GM12878 (cell line): ENCODE results near the gene NLN. TPM values are rescaled to one million over a fixed set of nuclear protein-coding genes. Genes with fewer than 3 reads are reported as not detected.

Experiments
- ATAC-seq: fragments of 200-7000 bp; cut with Tn5 transposase; 3 replicates; pipeline ENCODE4 v1.9.1; 2020; ENCODE audit warnings: mild to moderate bottlenecking, moderate library complexity
- BruUV-seq: library from RNA; stranded (reverse); fragments of 400-500 nt; replicated peaks from 2 replicates; lab custom pipeline; 2021; lab: Mats Ljungman, UMichigan
- CTCF ChIA-PET: fragments of 300-600 bp; sonication (Branson Sonifier 250); formaldehyde crosslinking; extraction: SDS; loops from one replicate; lab custom pipeline; 2021; ENCODE audit warnings: inconsistent platforms; lab: Yijun Ruan, JAX
- POLR2A ChIA-PET: fragments of 350-600 bp; formaldehyde crosslinking; extraction: SDS; loops from one replicate; lab custom pipeline; 2021; ENCODE audit warnings: inconsistent platforms; lab: Charles Lee
- RAD21 ChIA-PET: fragments of 300-600 bp; sonication (Branson Sonifier 250); formaldehyde crosslinking; loops from one replicate; lab custom pipeline; 2023; ENCODE audit warnings: antibody characterized with exemption; ENCODE audit not compliant: unreplicated experiment; lab: Charles Lee
- SMC1A ChIA-PET: fragments of 300-600 bp; sonication (Branson Sonifier 250); formaldehyde crosslinking; loops from one replicate; lab custom pipeline; 2023; ENCODE audit not compliant: unreplicated experiment, uncharacterized antibody; lab: Charles Lee
- DNase-seq: peaks from one replicate; pipeline ENCODE4 v3.0.0-alpha.2; 2011; ENCODE audit warnings: low read depth, low spot score
- FAIRE-seq: peaks from 3 replicates; lab custom pipeline; 2011; peaks lifted over from hg19 to GRCh38; lab: Jason Lieb, UNC
- H2AFZ ChIP-seq: 2 replicates; pipeline ENCODE4 v1.6.0; 2011; ENCODE audit warnings: low read depth, low read length, control low read depth; ENCODE audit not compliant: control insufficient read depth
- H3K27ac ChIP-seq: 2 replicates; pipeline ENCODE4 v1.5.1; 2011; ENCODE audit warnings: control low read depth; ENCODE audit not compliant: control insufficient read depth, insufficient read depth
- H3K27me3 ChIP-seq, 2 experiments: replicated peaks in 1 of 2; 2 replicates each; pipeline versions ENCODE4 v1.6.0 to v1.6.1; 2011; ENCODE audit warnings: low read length in 1 of 2; ENCODE audit not compliant: control insufficient read depth in 2 of 2, insufficient read depth in 2 of 2
- H3K36me3 ChIP-seq, 2 experiments: 2 replicates each; pipeline ENCODE4 v1.5.1; 2011; ENCODE audit warnings: low read length in 1 of 2; ENCODE audit not compliant: control insufficient read depth in 2 of 2, insufficient read depth in 2 of 2
- H3K4me1 ChIP-seq: 2 replicates; pipeline ENCODE4 v1.6.1; 2011; ENCODE audit warnings: mild to moderate bottlenecking, low read length, moderate library complexity, mixed read lengths; ENCODE audit not compliant: control insufficient read depth, insufficient read depth
- H3K4me2 ChIP-seq: 2 replicates; pipeline ENCODE4 v1.6.0; 2011; ENCODE audit warnings: control low read depth; ENCODE audit not compliant: control insufficient read depth, insufficient read depth
- H3K4me3 ChIP-seq: fragments of 200-600 bp; sonication (generic); 2 replicates; pipeline ENCODE4 v1.5.1; 2016
- H3K79me2 ChIP-seq: 2 replicates; pipeline ENCODE4 v1.6.0; 2011; ENCODE audit warnings: low read length; ENCODE audit not compliant: control insufficient read depth, insufficient read depth
- H3K9ac ChIP-seq: 2 replicates; pipeline ENCODE4 v1.8.0; 2011; ENCODE audit warnings: low read length, control low read depth, mixed read lengths; ENCODE audit not compliant: control insufficient read depth, insufficient read depth
- H3K9me3 ChIP-seq: replicated peaks from 3 replicates; pipeline ENCODE4 v1.5.1; 2011; ENCODE audit warnings: mild to moderate bottlenecking, low read length; ENCODE audit not compliant: control insufficient read depth, insufficient read depth
- H4K20me1 ChIP-seq: 2 replicates; pipeline ENCODE4 v1.6.0; 2011; ENCODE audit not compliant: control insufficient read depth, insufficient read depth
- CBFB ChIP-seq: IDR thresholded peaks from 2 replicates; pipeline ENCODE4 v1.6.1; 2016; ENCODE audit warnings: antibody characterized with exemption, low read depth
- CREM ChIP-seq: IDR thresholded peaks from 2 replicates; pipeline ENCODE4 v1.6.1; 2014; ENCODE audit warnings: antibody characterized with exemption, low read depth
- FOXK2 ChIP-seq: fragments of 450-650 bp; IDR thresholded peaks from 2 replicates; pipeline ENCODE4 v1.6.1; 2017; ENCODE audit warnings: mild to moderate bottlenecking, moderate library complexity
- HCFC1 ChIP-seq: fragments of 150-350 bp; IDR thresholded peaks from 2 replicates; pipeline ENCODE4 v1.6.1; 2014; ENCODE audit warnings: low read length
- HDAC2 ChIP-seq: fragments of 200-600 bp; sonication (generic); IDR thresholded peaks from 2 replicates; pipeline ENCODE4 v1.6.1; 2017
- IRF4 ChIP-seq: IDR thresholded peaks from 2 replicates; pipeline ENCODE4 v1.6.1; 2011; ENCODE audit warnings: low read depth, low read length
- KAT2A ChIP-seq: conservative IDR thresholded peaks from 2 replicates; pipeline ENCODE4 v1.6.1; 2011; ENCODE audit warnings: low read depth, low read length; ENCODE audit not compliant: control insufficient read depth
- KLF5 ChIP-seq: fragments of 450-650 bp; IDR thresholded peaks from 2 replicates; pipeline ENCODE4 v1.6.1; 2014; ENCODE audit warnings: mild to moderate bottlenecking; ENCODE audit not compliant: partially characterized antibody
- NFYB ChIP-seq: IDR thresholded peaks from 2 replicates; pipeline ENCODE4 v1.6.1; 2011; ENCODE audit warnings: low read depth, mild to moderate bottlenecking, low read length, improper control_type of control experiment, moderate library complexity; ENCODE audit not compliant: insufficient read depth
- NR2F1 ChIP-seq: fragments of 450-650 bp; conservative IDR thresholded peaks from 2 replicates; pipeline ENCODE4 v1.6.1; 2017; ENCODE audit warnings: mild to moderate bottlenecking
- POLR2AphosphoS2 ChIP-seq: IDR thresholded peaks from 2 replicates; pipeline ENCODE4 v1.6.1; 2011; ENCODE audit warnings: low read depth, mild to moderate bottlenecking, low read length, improper control_type of control experiment, moderate library complexity
- RAD21 ChIP-seq: IDR thresholded peaks from 2 replicates; pipeline ENCODE4 v1.6.1; 2011; ENCODE audit warnings: mild to moderate bottlenecking, low read depth, low read length, moderate library complexity; ENCODE audit not compliant: insufficient read depth
- RFX5 ChIP-seq: IDR thresholded peaks from 2 replicates; pipeline ENCODE4 v1.6.1; 2011; ENCODE audit warnings: low read depth, low read length, improper control_type of control experiment
- SMC3 ChIP-seq: IDR thresholded peaks from 2 replicates; pipeline ENCODE4 v1.6.1; 2011; ENCODE audit warnings: low read length, improper control_type of control experiment, borderline replicate concordance
- SRF ChIP-seq, 2 experiments: IDR thresholded peaks; 2 replicates each; pipeline ENCODE4 v1.6.1; 2011; ENCODE audit warnings: low read depth in 2 of 2, low read length in 2 of 2, mild to moderate bottlenecking in 1 of 2, moderate library complexity in 1 of 2
- ZBED1 ChIP-seq: IDR thresholded peaks from 2 replicates; pipeline ENCODE4 v1.6.1; 2016; ENCODE audit warnings: borderline replicate concordance
- ZBTB4 ChIP-seq: fragments of 450-650 bp; formaldehyde crosslinking; IDR thresholded peaks from 2 replicates; pipeline ENCODE4 v1.4.0; 2022; ENCODE audit warnings: mild to moderate bottlenecking, moderate library complexity
- WGBS: methylation state at CpG from one replicate; pipeline ENCODE4 v1.1.6; 2016; ENCODE audit warnings: low lambda C conversion rate; ENCODE audit not compliant: insufficient replicate concordance, insufficient coverage; ENCODE audit errors: missing lambda C conversion rate; 5-methylcytosine and 5-hydroxymethylcytosine counted together
- in situ Hi-C: fragments of 300-500 bp; cut with MboI; formaldehyde crosslinking; loops from 9 replicates; pipeline ENCODE4 v1.14.3; 2018; ENCODE audit warnings: mixed read lengths
- intact Hi-C: fragments of 100-400 bp; cut with micrococcal nuclease; formaldehyde crosslinking; loops from one replicate; pipeline ENCODE4 v1.14.2; 2022; ENCODE audit not compliant: unreplicated experiment
- polyA plus RNA-seq, 11 experiments: library from polyadenylated mRNA; depleted of rRNA in 4 of 11; unstranded in 6 of 11; stranded (reverse) in 5 of 11; fragments of >200 nt; fragmentation: Nextera tagmentation in 4 of 11; fragmentation: Illumina TruSeq in 1 of 11; extraction: Ambion mirVana in 4 of 11; extraction: Trizol in 1 of 11; gene quantifications; 1 replicate in 1 of 11; 2 replicates in 10 of 11; pipeline versions ENCODE4 v1.2.1 to v1.2.3, GENCODE V29; 2011 to 2016; ENCODE audit warnings: inconsistent platforms in 2 of 11, missing spikeins in 2 of 11, low read depth in 1 of 11
- total RNA-seq, 4 experiments: library from RNA; depleted of rRNA in 3 of 4; stranded (reverse); fragments of >200 nt in 3 of 4; fragmentation: Illumina TruSeq in 1 of 4; extraction: Trizol in 1 of 4; gene quantifications; 2 replicates each; pipeline versions ENCODE4 v1.2.1 to v1.2.3, GENCODE V29; 2013 to 2021
- TF ChIP-seq, protein P1 (sequence below): fragments of 450-650 bp; IDR thresholded peaks from 2 replicates; pipeline ENCODE4 v1.6.1; 2016; ENCODE audit warnings: mild to moderate bottlenecking

NLN gene
- total and polyA plus RNA-seq, 10 of the 15 experiments (the other 5 are each of a cell fraction or from before 2014, with no cell fraction given), result 6.8 to 56.9 (median 33.3) TPM

DNA sequence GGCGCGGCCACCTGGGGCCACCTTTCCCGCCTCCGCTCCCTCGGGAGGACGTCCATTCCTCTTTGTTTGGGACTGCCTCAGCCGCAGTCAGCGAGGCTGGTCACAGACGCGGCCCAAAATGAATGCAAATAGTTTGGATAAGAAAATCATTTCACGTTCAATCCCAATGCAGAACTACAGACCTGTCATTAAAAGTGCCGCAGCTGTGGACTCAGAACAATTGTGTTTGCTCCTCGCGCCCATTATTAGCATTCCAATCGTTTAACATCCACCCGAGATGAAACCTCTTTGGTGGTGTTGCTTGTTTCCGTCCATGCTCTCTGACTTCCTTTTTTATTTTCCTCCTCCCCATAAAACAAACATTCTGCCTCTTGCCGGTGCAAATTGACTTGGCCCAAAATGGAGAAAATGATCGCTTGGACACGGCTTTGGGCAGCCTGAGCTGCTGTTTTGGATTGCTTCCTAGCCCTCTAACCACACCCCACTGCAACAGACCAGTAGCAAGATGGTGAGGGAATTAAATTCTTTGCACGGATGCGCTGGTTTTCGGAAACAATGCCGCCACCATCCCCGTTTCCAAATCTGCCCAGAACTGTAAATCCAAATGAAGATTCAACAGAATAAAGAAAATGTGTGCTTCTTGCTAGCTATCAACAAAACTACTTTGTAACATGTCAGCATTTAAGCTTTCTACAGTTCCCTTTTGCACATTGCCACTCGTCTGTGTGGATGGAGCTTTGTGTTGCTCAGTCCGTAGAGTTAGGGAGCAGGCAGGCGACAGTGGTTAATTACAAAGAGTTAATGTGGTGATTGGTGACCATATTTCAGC lies 784 bp downstream of the NLN start (continued):
- TF ChIP-seq NFYB (no peak), SMC3 (no peak), NR2F1 (no peak), HCFC1 (0 out of 2 replicates have a peak, but pooled peaks have one; percentile 5), CBFB (no peak), KLF5 (no peak), KAT2A (no peak), ZBED1 (no peak), FOXK2 (no peak)
- TF ChIP-seq, protein P1, sequence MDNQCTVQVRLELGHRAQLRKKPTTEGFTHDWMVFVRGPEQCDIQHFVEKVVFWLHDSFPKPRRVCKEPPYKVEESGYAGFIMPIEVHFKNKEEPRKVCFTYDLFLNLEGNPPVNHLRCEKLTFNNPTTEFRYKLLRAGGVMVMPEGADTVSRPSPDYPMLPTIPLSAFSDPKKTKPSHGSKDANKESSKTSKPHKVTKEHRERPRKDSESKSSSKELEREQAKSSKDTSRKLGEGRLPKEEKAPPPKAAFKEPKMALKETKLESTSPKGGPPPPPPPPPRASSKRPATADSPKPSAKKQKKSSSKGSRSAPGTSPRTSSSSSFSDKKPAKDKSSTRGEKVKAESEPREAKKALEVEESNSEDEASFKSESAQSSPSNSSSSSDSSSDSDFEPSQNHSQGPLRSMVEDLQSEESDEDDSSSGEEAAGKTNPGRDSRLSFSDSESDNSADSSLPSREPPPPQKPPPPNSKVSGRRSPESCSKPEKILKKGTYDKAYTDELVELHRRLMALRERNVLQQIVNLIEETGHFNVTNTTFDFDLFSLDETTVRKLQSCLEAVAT, result no peak

GRCh38 chr5:65727491-65728156 lies 5.6 kb downstream of the NLN start:
- ChIA-PET POLR2A (interaction anchor here (0.5 to 1.2 kb wide), 5 partner anchors 12 to 163 kb away, joined by 3 to 9 read pairs (median 4); no protein-coding TSS in a partner anchor), CTCF (interaction anchor here (1.0 to 2.6 kb wide), 5 partner anchors 14 to 444 kb away, joined by 3 to 20 read pairs (median 4); no protein-coding TSS in a partner anchor), SMC1A (interaction anchor here (0.6 to 2.8 kb wide), 10 partner anchors 10 to 412 kb away, joined by 3 to 13 read pairs (median 3); no protein-coding TSS in a partner anchor), RAD21 (interaction anchor here (1.6 kb wide), 2 partner anchors 9 to 99 kb away, joined by 5 to 6 read pairs; no protein-coding TSS in a partner anchor)
- in situ Hi-C loops, result no loop called here
- no peaks in the 10 kb centered on the region for H4K20me1 ChIP-seq
- H3K27me3 ChIP-seq, result no peaks in the 10 kb centered on the region
- no peak overlapping the region for H3K9ac ChIP-seq
- intact Hi-C loops, result no loop called here
- BruUV-seq, result no TSS peak
- H3K4me2 ChIP-seq, result peak overlapping the region; percentile 26
- no peak for DNase-seq
- H3K4me3 ChIP-seq, result 0 out of 2 replicates have a peak overlapping the region, but pooled peaks have one; percentile 19
- no peak for FAIRE-seq
- H3K4me1 ChIP-seq, result peaks cover 13% of the 10 kb centered on the region
- H3K9me3 ChIP-seq, result no peaks in the 10 kb centered on the region
- WGBS, result 45% methylated on average over 7 of the region's 7 CpGs
- no peaks in the 10 kb centered on the region for H3K36me3 ChIP-seq
- no peak overlapping the region for H2AFZ ChIP-seq
- H3K27ac ChIP-seq, result 0 out of 2 replicates have a peak overlapping the region, but pooled peaks have one; percentile 4
- peak; percentile 20 for ATAC-seq
- peaks cover 22% of the 10 kb centered on the region for H3K79me2 ChIP-seq
- peak; percentile 70 for TF ChIP-seq NR2F1
- TF ChIP-seq POLR2AphosphoS2, result no peak
- TF ChIP-seq HDAC2, result no peak
- no peak for TF ChIP-seq IRF4
- no peak for TF ChIP-seq CREM
- TF ChIP-seq RAD21, result no peak
- no peak for TF ChIP-seq SRF (IDR thresholded peaks at IDR 0.05; ENCODE audit: low read depth in 2 of 2, low read length in 2 of 2)
- no peak for TF ChIP-seq ZBTB4 (CRISPR knock-in tag)
- no peak for TF ChIP-seq RFX5
